Thyroid gland (tissue), 4 donors: ENCODE measurements around the gene STXBP4.

Source experiments
- CTCF ChIP-seq, 6 experiments: fragments of 200-600 bp in 3 of 6; fragments of 450-650 bp in 3 of 6; sonication (generic) in 3 of 6; IDR thresholded peaks; one replicate each; pipeline ENCODE4 v1.5.1; 2016 to 2019; ENCODE audit warnings: antibody characterized with exemption in 6 of 6, mild to moderate bottlenecking in 2 of 6, inconsistent platforms in 1 of 6, moderate library complexity in 1 of 6
- POLR2A ChIP-seq, 2 donors: fragments of 450-650 bp; IDR thresholded peaks; one replicate each; pipeline ENCODE4 v1.6.1; 2017; ENCODE audit warnings: antibody characterized with exemption in 2 of 2, mild to moderate bottlenecking in 2 of 2, moderate library complexity in 1 of 2

GRCh38 chr17:55059724-55060123 is 91.2 kb downstream of the STXBP4 start:
- TF ChIP-seq CTCF (IDR thresholded peaks at IDR 0.05) (no peak), POLR2A (IDR thresholded peaks at IDR 0.05) (no peak)
